Fibroblast of lung (primary cell): ENCODE measurements around the gene LIMA1.

Experiments used
- CTCF ChIP-seq, 2 donors: IDR thresholded peaks in 1 of 2; conservative IDR thresholded peaks in 1 of 2; 1 replicate in 1 of 2; 2 replicates in 1 of 2; pipeline ENCODE4 v1.5.1; 2011 to 2012; ENCODE audit warnings: low read length in 2 of 2, control low read depth in 1 of 2, inconsistent platforms in 1 of 2, low read depth in 1 of 2, mild to moderate bottlenecking in 1 of 2
- EZH2 ChIP-seq: IDR thresholded peaks from 2 replicates; pipeline ENCODE4 v1.5.1; 2012; ENCODE audit warnings: low read length, control low read depth, mild to moderate bottlenecking; ENCODE audit errors: missing control alignments

GRCh38 chr12:50156641-50157040 lies 126.7 kb downstream of the LIMA1 start:
- TF ChIP-seq CTCF (conservative IDR thresholded peaks at IDR 0.05 in 1 of 2, IDR thresholded peaks at IDR 0.05 in 1 of 2; ENCODE audit: low read depth in 1 of 2, low read length in 2 of 2) (no peak), EZH2 (no peak)
